ENCODE data around the gene ZNF609.
"Not testable (repeated sequence)": the region's sequence is repeated elsewhere in the genome, so short reads cannot be mapped to it uniquely, and the experiment has no call there.

Gene ZNF609

GRCh38 chr15:64600794-64601193, 140.4 kb downstream of the ZNF609 start:
- no peaks in the 10 kb centered on the region for H3K27me3 ChIP-seq (ENCODE audit: insufficient read depth, low read length)
- H2AFZ ChIP-seq (ENCODE audit: low read length, unreplicated experiment) = no peak overlapping the region
- no peak overlapping the region for H3K4me3 ChIP-seq (ENCODE audit: low read depth, low read length)
- no peaks in the 10 kb centered on the region for H3K36me3 ChIP-seq (ENCODE audit: insufficient read depth, low read length)
- peaks cover 25% of the 10 kb centered on the region for H3K4me1 ChIP-seq (ENCODE audit: control insufficient read depth, insufficient read depth, low read length, unreplicated experiment)
- H3K27ac ChIP-seq (ENCODE audit: low read depth, low read length) = no peak overlapping the region
- H3K79me2 ChIP-seq (ENCODE audit: control insufficient read depth, insufficient read depth, low read length, unreplicated experiment) = peaks cover 48% of the 10 kb centered on the region

GRCh38 chr15:64604319-64604718, 143.9 kb downstream of the ZNF609 start:
- H2AFZ ChIP-seq (ENCODE audit: low read length, unreplicated experiment) = no peak overlapping the region
- H3K27ac ChIP-seq (ENCODE audit: low read depth, low read length) = no peak overlapping the region
- no peak overlapping the region for H3K4me3 ChIP-seq (ENCODE audit: low read depth, low read length)
- no peaks in the 10 kb centered on the region for H3K36me3 ChIP-seq (ENCODE audit: insufficient read depth, low read length)
- H3K27me3 ChIP-seq (ENCODE audit: insufficient read depth, low read length) = no peaks in the 10 kb centered on the region
- H3K4me1 ChIP-seq (ENCODE audit: control insufficient read depth, insufficient read depth, low read length, unreplicated experiment) = peaks cover 11% of the 10 kb centered on the region
- H3K79me2 ChIP-seq (ENCODE audit: control insufficient read depth, insufficient read depth, low read length, unreplicated experiment) = peaks cover 28% of the 10 kb centered on the region

GRCh38 chr15:64607416-64607815, 147.0 kb downstream of the ZNF609 start:
- H3K4me1 ChIP-seq (ENCODE audit: control insufficient read depth, insufficient read depth, low read length, unreplicated experiment); H3K27me3 ChIP-seq (ENCODE audit: insufficient read depth, low read length); H3K36me3 ChIP-seq (ENCODE audit: insufficient read depth, low read length); H3K4me3 ChIP-seq (ENCODE audit: low read depth, low read length); H2AFZ ChIP-seq (ENCODE audit: low read length, unreplicated experiment); H3K27ac ChIP-seq (ENCODE audit: low read depth, low read length): not testable (repeated sequence)
- peaks cover 30% of the 10 kb centered on the region for H3K79me2 ChIP-seq (ENCODE audit: control insufficient read depth, insufficient read depth, low read length, unreplicated experiment)

- no peaks in the 10 kb centered on the region for H3K27me3 ChIP-seq (ENCODE audit: insufficient read depth, low read length)
- H3K79me2 ChIP-seq (ENCODE audit: control insufficient read depth, insufficient read depth, low read length, unreplicated experiment) = peaks cover 10% of the 10 kb centered on the region
- H3K36me3 ChIP-seq (ENCODE audit: insufficient read depth, low read length) = no peaks in the 10 kb centered on the region
- H3K4me1 ChIP-seq (ENCODE audit: control insufficient read depth, insufficient read depth, low read length, unreplicated experiment) = peaks cover 6% of the 10 kb centered on the region
- no peak overlapping the region for H3K4me3 ChIP-seq (ENCODE audit: low read depth, low read length)
- no peak overlapping the region for H2AFZ ChIP-seq (ENCODE audit: low read length, unreplicated experiment)
- H3K27ac ChIP-seq (ENCODE audit: low read depth, low read length) = no peak overlapping the region
These were observed 150.0 kb downstream of the ZNF609 start for GRCh38 chr15:64610257-64610919.

- peaks cover 6% of the 10 kb centered on the region for H3K4me1 ChIP-seq (ENCODE audit: control insufficient read depth, insufficient read depth, low read length, unreplicated experiment)
- no peak overlapping the region for H3K4me3 ChIP-seq (ENCODE audit: low read depth, low read length)
- no peaks in the 10 kb centered on the region for H3K36me3 ChIP-seq (ENCODE audit: insufficient read depth, low read length)
- H3K79me2 ChIP-seq (ENCODE audit: control insufficient read depth, insufficient read depth, low read length, unreplicated experiment) = peaks cover 10% of the 10 kb centered on the region
- H3K27me3 ChIP-seq (ENCODE audit: insufficient read depth, low read length) = no peaks in the 10 kb centered on the region
- H2AFZ ChIP-seq (ENCODE audit: low read length, unreplicated experiment) = peak overlapping the region; percentile 36
- H3K27ac ChIP-seq (ENCODE audit: low read depth, low read length) = no peak overlapping the region
These were observed 150.8 kb downstream of the ZNF609 start for GRCh38 chr15:64611085-64611725.

- peaks cover 19% of the 10 kb centered on the region for H3K79me2 ChIP-seq (ENCODE audit: control insufficient read depth, insufficient read depth, low read length, unreplicated experiment)
- H3K4me1 ChIP-seq (ENCODE audit: control insufficient read depth, insufficient read depth, low read length, unreplicated experiment) = peaks cover 12% of the 10 kb centered on the region
- no peak overlapping the region for H3K4me3 ChIP-seq (ENCODE audit: low read depth, low read length)
These were observed 154.1 kb downstream of the ZNF609 start for GRCh38 chr15:64614519-64614918.

GRCh38 chr15:64617727-64618126, 157.3 kb downstream of the ZNF609 start:
- Histone ChIP-seq H3K27me3 (ENCODE audit: insufficient read depth, low read length) (no peaks in the 10 kb centered on the region), H3K79me2 (ENCODE audit: control insufficient read depth, insufficient read depth, low read length, unreplicated experiment) (peaks cover 27% of the 10 kb centered on the region), H3K36me3 (ENCODE audit: insufficient read depth, low read length) (no peaks in the 10 kb centered on the region), H3K4me3 (ENCODE audit: low read depth, low read length) (no peak overlapping the region), H2AFZ (ENCODE audit: low read length, unreplicated experiment) (no peak overlapping the region), H3K4me1 (ENCODE audit: control insufficient read depth, insufficient read depth, low read length, unreplicated experiment) (peaks cover 26% of the 10 kb centered on the region), H3K27ac (ENCODE audit: low read depth, low read length) (no peak overlapping the region)

More at GRCh38 chr15:64614519-64614918, 154.1 kb downstream of the ZNF609 start:
- no peak overlapping the region for H3K27ac ChIP-seq (ENCODE audit: low read depth, low read length)
- H2AFZ ChIP-seq (ENCODE audit: low read length, unreplicated experiment) = no peak overlapping the region
- H3K36me3 ChIP-seq (ENCODE audit: insufficient read depth, low read length) = no peaks in the 10 kb centered on the region
- H3K27me3 ChIP-seq (ENCODE audit: insufficient read depth, low read length) = no peaks in the 10 kb centered on the region

- Histone ChIP-seq H3K4me1 (ENCODE audit: control insufficient read depth, insufficient read depth, low read length, unreplicated experiment) (peaks cover 26% of the 10 kb centered on the region), H3K4me3 (ENCODE audit: low read depth, low read length) (no peak overlapping the region), H2AFZ (ENCODE audit: low read length, unreplicated experiment) (no peak overlapping the region), H3K27ac (ENCODE audit: low read depth, low read length) (no peak overlapping the region), H3K36me3 (ENCODE audit: insufficient read depth, low read length) (0 out of 2 replicates have a peak, but pooled peaks cover under 1% of the 10 kb centered on the region), H3K79me2 (ENCODE audit: control insufficient read depth, insufficient read depth, low read length, unreplicated experiment) (peaks cover 31% of the 10 kb centered on the region), H3K27me3 (ENCODE audit: insufficient read depth, low read length) (no peaks in the 10 kb centered on the region)
These were observed 157.8 kb downstream of the ZNF609 start for GRCh38 chr15:64618138-64618537.

- H2AFZ ChIP-seq (ENCODE audit: low read length, unreplicated experiment) = no peak overlapping the region
These were observed 158.2 kb downstream of the ZNF609 start for GRCh38 chr15:64618540-64618939.

GRCh38 chr15:64619880-64620839, 159.8 kb downstream of the ZNF609 start:
- Histone ChIP-seq H3K27ac (ENCODE audit: low read depth, low read length) (peak overlapping the region; percentile 57), H3K4me1 (ENCODE audit: control insufficient read depth, insufficient read depth, low read length, unreplicated experiment) (peaks cover 26% of the 10 kb centered on the region), H3K27me3 (ENCODE audit: insufficient read depth, low read length) (no peaks in the 10 kb centered on the region), H3K79me2 (ENCODE audit: control insufficient read depth, insufficient read depth, low read length, unreplicated experiment) (peaks cover 31% of the 10 kb centered on the region), H3K4me3 (ENCODE audit: low read depth, low read length) (0 out of 2 replicates have a peak overlapping the region, but pooled peaks have one; percentile 16), H2AFZ (ENCODE audit: low read length, unreplicated experiment) (no peak overlapping the region), H3K36me3 (ENCODE audit: insufficient read depth, low read length) (peaks cover 6% of the 10 kb centered on the region; the same call in 1 of the 2 replicates)

More at GRCh38 chr15:64618540-64618939, 158.2 kb downstream of the ZNF609 start:
- peaks cover 31% of the 10 kb centered on the region for H3K79me2 ChIP-seq (ENCODE audit: control insufficient read depth, insufficient read depth, low read length, unreplicated experiment)
- no peak overlapping the region for H3K4me3 ChIP-seq (ENCODE audit: low read depth, low read length)
- H3K27ac ChIP-seq (ENCODE audit: low read depth, low read length) = no peak overlapping the region
- H3K36me3 ChIP-seq (ENCODE audit: insufficient read depth, low read length) = peaks cover 4% of the 10 kb centered on the region; the same call in 1 of the 2 replicates
- peaks cover 26% of the 10 kb centered on the region for H3K4me1 ChIP-seq (ENCODE audit: control insufficient read depth, insufficient read depth, low read length, unreplicated experiment)
- no peaks in the 10 kb centered on the region for H3K27me3 ChIP-seq (ENCODE audit: insufficient read depth, low read length)

Measured in ACC112 (cell line).